ENCODE data around the gene FNDC8.

DNA sequence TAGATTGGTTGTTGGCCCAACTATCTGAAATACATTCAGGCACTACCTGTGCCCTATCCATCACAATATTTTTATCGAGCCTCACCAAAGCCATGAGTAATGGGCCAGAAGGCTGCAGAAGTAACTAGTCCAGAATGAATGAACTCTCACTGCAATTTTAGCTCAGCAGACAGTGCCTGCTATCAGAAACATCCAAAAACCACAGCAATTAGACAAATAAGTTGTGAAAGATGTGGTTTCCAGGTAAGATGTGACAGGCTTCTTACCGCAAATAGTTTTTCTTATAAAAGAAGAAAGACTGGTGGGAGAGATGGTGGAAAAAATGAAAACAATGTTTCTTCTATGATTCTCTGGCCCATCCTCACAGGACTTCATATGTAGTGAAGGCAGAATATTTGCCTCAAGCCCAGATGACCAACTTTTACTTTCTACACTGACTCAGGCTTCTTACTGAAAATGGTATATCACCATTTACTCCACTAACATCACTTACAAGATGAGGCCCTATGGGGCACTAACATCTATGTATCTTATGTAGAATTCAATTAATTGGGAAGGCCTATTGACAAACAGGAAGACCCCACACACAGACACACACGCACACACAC is 48.1 kb upstream of the FNDC8 start:
- TF ChIP-seq, protein P1, sequence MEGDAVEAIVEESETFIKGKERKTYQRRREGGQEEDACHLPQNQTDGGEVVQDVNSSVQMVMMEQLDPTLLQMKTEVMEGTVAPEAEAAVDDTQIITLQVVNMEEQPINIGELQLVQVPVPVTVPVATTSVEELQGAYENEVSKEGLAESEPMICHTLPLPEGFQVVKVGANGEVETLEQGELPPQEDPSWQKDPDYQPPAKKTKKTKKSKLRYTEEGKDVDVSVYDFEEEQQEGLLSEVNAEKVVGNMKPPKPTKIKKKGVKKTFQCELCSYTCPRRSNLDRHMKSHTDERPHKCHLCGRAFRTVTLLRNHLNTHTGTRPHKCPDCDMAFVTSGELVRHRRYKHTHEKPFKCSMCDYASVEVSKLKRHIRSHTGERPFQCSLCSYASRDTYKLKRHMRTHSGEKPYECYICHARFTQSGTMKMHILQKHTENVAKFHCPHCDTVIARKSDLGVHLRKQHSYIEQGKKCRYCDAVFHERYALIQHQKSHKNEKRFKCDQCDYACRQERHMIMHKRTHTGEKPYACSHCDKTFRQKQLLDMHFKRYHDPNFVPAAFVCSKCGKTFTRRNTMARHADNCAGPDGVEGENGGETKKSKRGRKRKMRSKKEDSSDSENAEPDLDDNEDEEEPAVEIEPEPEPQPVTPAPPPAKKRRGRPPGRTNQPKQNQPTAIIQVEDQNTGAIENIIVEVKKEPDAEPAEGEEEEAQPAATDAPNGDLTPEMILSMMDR (IDR thresholded peaks at IDR 0.05): no peak
- TF ChIP-seq POLR2A (IDR thresholded peaks at IDR 0.05): no peak
